HepG2 (cell line): ENCODE measurements around the gene TSPAN3.

Experiments
- MAF1 ChIP-seq: sonication (generic); formaldehyde crosslinking; IDR thresholded peaks from 2 replicates; pipeline ENCODE4 v1.5.0; 2020; ENCODE audit warnings: missing genetic modification reagents, borderline replicate concordance
- MTERF4 ChIP-seq: sonication (generic); formaldehyde crosslinking; IDR thresholded peaks from 2 replicates; pipeline ENCODE4 v1.8.0; 2023; ENCODE audit warnings: mild to moderate bottlenecking, missing genetic modification reagents
- POLR2A ChIP-seq, 2 experiments: IDR thresholded peaks; 2 replicates each; pipeline ENCODE4 v1.6.1; 2011; ENCODE audit warnings: low read depth in 2 of 2, low read length in 2 of 2, mild to moderate bottlenecking in 1 of 2, moderate library complexity in 1 of 2; ENCODE audit not compliant: insufficient read depth in 1 of 2
- POLR2AphosphoS5 ChIP-seq: IDR thresholded peaks from 2 replicates; pipeline ENCODE4 v1.6.1; 2012; ENCODE audit warnings: low read depth, low read length
- ZNF274 ChIP-seq: sonication (generic); formaldehyde crosslinking; IDR thresholded peaks from 2 replicates; pipeline ENCODE4 v1.5.1; 2020; ENCODE audit warnings: mild to moderate bottlenecking, missing genetic modification reagents
- TF ChIP-seq, protein P1 (sequence below), 2 experiments: sonication (generic) in 1 of 2; formaldehyde crosslinking in 1 of 2; IDR thresholded peaks; 2 replicates each; pipeline versions ENCODE4 v1.5.1 to v1.6.1; 2011 to 2020; ENCODE audit warnings: borderline replicate concordance in 1 of 2, low read depth in 1 of 2, low read length in 1 of 2, mild to moderate bottlenecking in 1 of 2, missing genetic modification reagents in 1 of 2, moderate library complexity in 1 of 2

- TF ChIP-seq, protein P1, sequence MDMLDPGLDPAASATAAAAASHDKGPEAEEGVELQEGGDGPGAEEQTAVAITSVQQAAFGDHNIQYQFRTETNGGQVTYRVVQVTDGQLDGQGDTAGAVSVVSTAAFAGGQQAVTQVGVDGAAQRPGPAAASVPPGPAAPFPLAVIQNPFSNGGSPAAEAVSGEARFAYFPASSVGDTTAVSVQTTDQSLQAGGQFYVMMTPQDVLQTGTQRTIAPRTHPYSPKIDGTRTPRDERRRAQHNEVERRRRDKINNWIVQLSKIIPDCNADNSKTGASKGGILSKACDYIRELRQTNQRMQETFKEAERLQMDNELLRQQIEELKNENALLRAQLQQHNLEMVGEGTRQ (IDR thresholded peaks at IDR 0.05; ENCODE audit: low read depth, low read length): no peak
- TF ChIP-seq, protein P1 (CRISPR knock-in tag; IDR thresholded peaks at IDR 0.05; ENCODE audit: borderline replicate concordance): no peak
- TF ChIP-seq POLR2AphosphoS5 (no peak), POLR2A (IDR thresholded peaks at IDR 0.05; ENCODE audit: insufficient read depth in 1 of 2, low read depth in 2 of 2, low read length in 2 of 2) (no peak), MAF1 (CRISPR knock-in tag) (no peak), MTERF4 (CRISPR knock-in tag) (no peak), ZNF274 (CRISPR knock-in tag) (no peak)
Measured at GRCh38 chr15:77022646-77023575, 48.0 kb downstream of the TSPAN3 start.
